AG09309 (cell line): Measurements from ENCODE around the gene CTCF.

Experiments
- DNase-seq: peaks from one replicate; pipeline ENCODE4 v3.0.0-alpha.2; 2010; ENCODE audit warnings: low read depth
- H3K4me3 ChIP-seq: 2 replicates; pipeline ENCODE4 v1.5.1; 2011; ENCODE audit warnings: mild to moderate bottlenecking, low read depth, low read length, moderate library complexity; ENCODE audit not compliant: control insufficient read depth
- CTCF ChIP-seq: IDR thresholded peaks from 2 replicates; pipeline ENCODE4 v1.5.1; 2011; ENCODE audit warnings: mild to moderate bottlenecking, low read depth, low read length, inconsistent platforms; ENCODE audit not compliant: insufficient read depth, control insufficient read depth; ENCODE audit errors: missing control alignments

CTCF gene

GRCh38 chr16:67541391-67542263 is 20.7 kb upstream of the CTCF start:
- TF ChIP-seq CTCF, result no peak
- no peak for DNase-seq
- H3K4me3 ChIP-seq, result no peak overlapping the region

GRCh38 chr16:67542464-67542863 is 19.9 kb upstream of the CTCF start:
- no peak for TF ChIP-seq CTCF
- DNase-seq, result no peak
- no peak overlapping the region for H3K4me3 ChIP-seq

- TF ChIP-seq CTCF, result no peak
- no peak overlapping the region for H3K4me3 ChIP-seq
- DNase-seq, result no peak
Measured at GRCh38 chr16:67543036-67543435, 19.3 kb upstream of the CTCF start.

- H3K4me3 ChIP-seq, result no peak overlapping the region
- TF ChIP-seq CTCF, result no peak
- DNase-seq, result no peak
Measured at GRCh38 chr16:67543582-67543981, 18.7 kb upstream of the CTCF start.

GRCh38 chr16:67544329-67544841 is 17.9 kb upstream of the CTCF start:
- no peak overlapping the region for H3K4me3 ChIP-seq
- TF ChIP-seq CTCF, result no peak
- no peak for DNase-seq

GRCh38 chr16:67544844-67545664 is 17.3 kb upstream of the CTCF start:
- TF ChIP-seq CTCF, result no peak
- H3K4me3 ChIP-seq, result no peak overlapping the region
- DNase-seq, result no peak
